AG04449 (cell line): ENCODE results near the gene FREM3.

Source experiments
- CTCF ChIA-PET: fragments of 350-600 bp; formaldehyde crosslinking; extraction: SDS; loops from one replicate; lab custom pipeline; 2021; ENCODE audit warnings: antibody characterized with exemption; lab: Yijun Ruan, JAX
- POLR2A ChIA-PET: fragments of 400-600, 350-600 bp; formaldehyde crosslinking; extraction: SDS; loops from one replicate; lab custom pipeline; 2020; ENCODE audit warnings: antibody characterized with exemption, inconsistent platforms; lab: Yijun Ruan, JAX
- DNase-seq: peaks from one replicate; pipeline ENCODE4 v3.0.0-alpha.2; 2010; ENCODE audit warnings: low read depth, low spot score
- H3K4me3 ChIP-seq: 2 replicates; pipeline ENCODE4 v1.5.1; 2011; ENCODE audit warnings: low read depth, mild to moderate bottlenecking, control low read depth, low read length
- TF ChIP-seq, protein P1 (sequence below): IDR thresholded peaks from one replicate; pipeline ENCODE4 v1.5.1; 2011; ENCODE audit warnings: mild to moderate bottlenecking, moderate library complexity, low read length, control low read depth, inconsistent platforms; ENCODE audit not compliant: insufficient read depth; ENCODE audit errors: missing control alignments

The FREM3 gene

DNA sequence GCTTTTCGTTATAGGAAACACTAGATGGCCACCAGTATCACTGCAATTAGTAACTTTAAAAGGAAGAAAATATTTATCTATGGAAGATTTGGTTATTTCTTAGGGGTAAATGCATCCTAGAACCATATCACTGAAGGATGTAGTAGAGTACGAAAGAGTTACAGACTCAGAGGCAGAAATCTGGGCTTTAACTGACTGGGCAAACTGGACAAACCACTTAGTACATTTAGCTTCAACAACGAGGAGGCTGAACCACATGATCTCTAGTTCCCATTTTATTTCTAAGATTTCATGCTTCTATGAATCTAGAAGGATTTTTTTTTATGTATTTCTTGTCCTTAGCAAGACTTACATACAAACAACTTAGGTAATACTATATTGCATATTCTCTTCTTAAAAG, 94.0 kb downstream of the FREM3 start:
- CTCF ChIA-PET: no interaction called here
- no peak for DNase-seq
- POLR2A ChIA-PET: no interaction called here
- H3K4me3 ChIP-seq: no peak overlapping the region
- TF ChIP-seq, protein P1, sequence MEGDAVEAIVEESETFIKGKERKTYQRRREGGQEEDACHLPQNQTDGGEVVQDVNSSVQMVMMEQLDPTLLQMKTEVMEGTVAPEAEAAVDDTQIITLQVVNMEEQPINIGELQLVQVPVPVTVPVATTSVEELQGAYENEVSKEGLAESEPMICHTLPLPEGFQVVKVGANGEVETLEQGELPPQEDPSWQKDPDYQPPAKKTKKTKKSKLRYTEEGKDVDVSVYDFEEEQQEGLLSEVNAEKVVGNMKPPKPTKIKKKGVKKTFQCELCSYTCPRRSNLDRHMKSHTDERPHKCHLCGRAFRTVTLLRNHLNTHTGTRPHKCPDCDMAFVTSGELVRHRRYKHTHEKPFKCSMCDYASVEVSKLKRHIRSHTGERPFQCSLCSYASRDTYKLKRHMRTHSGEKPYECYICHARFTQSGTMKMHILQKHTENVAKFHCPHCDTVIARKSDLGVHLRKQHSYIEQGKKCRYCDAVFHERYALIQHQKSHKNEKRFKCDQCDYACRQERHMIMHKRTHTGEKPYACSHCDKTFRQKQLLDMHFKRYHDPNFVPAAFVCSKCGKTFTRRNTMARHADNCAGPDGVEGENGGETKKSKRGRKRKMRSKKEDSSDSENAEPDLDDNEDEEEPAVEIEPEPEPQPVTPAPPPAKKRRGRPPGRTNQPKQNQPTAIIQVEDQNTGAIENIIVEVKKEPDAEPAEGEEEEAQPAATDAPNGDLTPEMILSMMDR: no peak

DNA sequence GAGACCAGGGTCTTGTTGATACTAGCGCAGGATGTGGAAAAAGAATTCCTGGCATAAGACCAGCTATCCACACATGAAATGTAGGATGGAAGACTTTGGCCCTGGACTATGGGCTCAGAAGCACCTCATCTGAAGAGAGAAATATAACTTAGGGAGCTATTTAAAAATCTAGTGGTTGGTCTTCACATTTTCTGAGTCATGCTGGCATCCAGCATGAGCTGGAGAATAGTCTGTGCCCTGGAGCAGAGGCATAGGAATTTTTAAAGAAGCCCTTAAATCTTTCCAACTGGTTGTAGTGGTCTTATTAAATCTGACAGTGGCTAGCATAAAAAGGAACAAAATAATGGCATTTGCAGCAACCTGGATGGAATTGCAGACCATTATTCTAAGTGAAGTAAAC, 100.6 kb downstream of the FREM3 start:
- ChIA-PET POLR2A (no interaction called here), CTCF (no interaction called here)
- TF ChIP-seq, protein P1: no peak
- no peak for DNase-seq
- no peak overlapping the region for H3K4me3 ChIP-seq

DNA sequence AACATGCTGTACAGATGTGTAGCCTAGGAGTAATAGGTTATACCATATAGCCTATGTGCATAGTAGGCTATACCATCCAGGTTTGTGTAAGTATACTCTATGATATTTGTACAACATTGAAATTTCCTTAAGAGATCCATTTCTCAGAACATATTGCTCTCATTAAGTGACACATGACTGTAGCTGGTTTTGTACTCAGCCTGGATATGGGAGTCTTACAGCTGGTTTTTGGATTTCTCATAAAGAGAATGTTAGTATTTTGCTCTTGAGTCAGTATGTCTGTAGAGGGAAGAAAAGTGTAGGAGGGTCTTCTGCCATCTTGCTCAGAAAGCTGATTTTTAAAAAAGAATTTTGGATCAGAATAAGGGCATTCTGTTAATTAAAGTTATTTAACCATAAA, 101.7 kb downstream of the FREM3 start:
- POLR2A ChIA-PET: no interaction called here
- no peak overlapping the region for H3K4me3 ChIP-seq
- CTCF ChIA-PET: no interaction called here
- TF ChIP-seq, protein P1: no peak
- DNase-seq: no peak

DNA sequence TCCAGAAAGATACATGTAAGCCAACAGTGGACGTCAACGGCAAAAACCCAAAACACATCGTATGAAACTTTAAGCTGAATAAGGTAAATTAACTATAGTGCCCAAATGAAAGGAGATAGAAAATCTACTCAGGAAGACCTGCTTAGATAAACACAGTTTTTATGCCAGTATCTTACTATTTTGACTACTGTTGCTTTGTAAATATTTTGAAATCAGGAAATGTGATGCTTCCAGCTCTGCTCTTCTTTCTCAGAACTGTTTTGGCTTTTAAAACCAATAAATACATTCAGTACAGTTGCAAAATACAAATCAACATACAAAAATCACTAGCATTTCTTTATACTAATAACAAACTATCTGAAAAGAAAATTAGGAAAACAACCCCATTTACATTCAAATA, 103.2 kb downstream of the FREM3 start:
- TF ChIP-seq, protein P1: no peak
- POLR2A ChIA-PET: no interaction called here
- CTCF ChIA-PET: no interaction called here
- no peak overlapping the region for H3K4me3 ChIP-seq
- DNase-seq: no peak

DNA sequence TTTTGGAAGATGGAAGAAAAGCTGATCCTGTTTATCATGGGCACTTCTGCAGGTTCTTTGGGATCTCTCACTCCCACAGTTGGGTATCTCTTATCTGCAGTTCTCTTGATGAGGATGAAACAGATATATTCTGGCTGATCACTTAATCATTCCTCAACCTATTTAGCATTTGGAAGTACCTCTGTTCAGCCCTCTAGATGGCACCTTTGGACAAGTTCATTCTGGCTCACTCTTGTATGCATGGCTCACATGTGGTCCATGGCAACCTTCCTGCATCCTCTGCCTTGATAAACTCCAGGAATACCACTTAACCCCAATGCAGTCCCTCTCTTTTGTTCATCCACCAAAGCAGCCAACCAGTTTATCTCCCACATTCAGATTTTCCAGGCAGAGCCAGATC, 112.8 kb downstream of the FREM3 start:
- no peak for DNase-seq
- no peak overlapping the region for H3K4me3 ChIP-seq
- ChIA-PET CTCF (no interaction called here), POLR2A (no interaction called here)
- TF ChIP-seq, protein P1: no peak

DNA sequence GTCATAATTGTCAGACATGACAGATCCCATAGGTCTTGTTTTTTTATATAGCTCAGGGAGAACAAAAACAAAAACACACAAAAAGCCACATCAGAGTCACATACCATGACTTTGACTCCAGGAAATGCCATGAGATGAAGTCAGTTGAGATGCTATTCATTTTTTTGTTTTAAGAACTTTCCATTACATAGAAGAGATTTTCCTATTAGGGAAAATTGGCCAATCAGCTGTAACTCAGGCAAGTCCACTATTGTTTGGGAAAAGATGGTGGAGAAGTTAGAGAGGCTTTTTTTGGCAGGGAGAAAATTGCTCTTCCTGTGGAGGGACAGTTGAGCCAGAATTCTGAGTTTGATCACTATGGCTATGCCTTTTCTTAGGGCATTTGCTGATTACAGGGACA, 114.4 kb downstream of the FREM3 start:
- ChIA-PET CTCF (no interaction called here), POLR2A (no interaction called here)
- DNase-seq: peak; percentile 44

More for the DNA sequence above, 114.4 kb downstream of the FREM3 start:
- TF ChIP-seq, protein P1: no peak
- H3K4me3 ChIP-seq: no peak overlapping the region
